C4-2B (cell line): ENCODE measurements around the gene COPG2.
"Not testable (repeated sequence)": the region's sequence is repeated elsewhere in the genome, so short reads cannot be mapped to it uniquely, and the experiment has no call there.

Source experiments
- ZFX ChIP-seq: fragments of 450-650 bp; IDR thresholded peaks from 2 replicates; pipeline ENCODE4 v1.6.1; 2017
- TF ChIP-seq, protein P1 (sequence below): fragments of 450-650 bp; conservative IDR thresholded peaks from 2 replicates; pipeline ENCODE4 v1.5.1; 2017; ENCODE audit warnings: mild to moderate bottlenecking

DNA sequence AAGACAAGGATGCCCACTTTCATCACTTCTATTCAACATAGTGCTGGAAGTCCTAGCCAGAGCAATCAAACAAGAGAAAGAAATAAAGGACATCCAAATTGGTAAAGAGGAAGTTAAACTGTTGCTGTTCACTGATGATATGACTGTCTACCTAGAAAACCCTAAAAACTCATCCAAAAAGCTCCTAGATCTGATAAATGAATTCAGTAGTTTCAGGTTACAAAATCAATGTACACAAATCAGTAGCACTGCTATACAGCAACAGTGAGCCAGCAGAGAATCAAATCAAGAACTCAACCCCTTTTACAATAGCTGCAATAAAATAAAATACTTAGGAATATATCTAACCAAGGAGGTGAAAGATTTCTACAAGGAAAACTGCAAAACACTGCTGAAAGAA lies 98.4 kb downstream of the COPG2 start:
- TF ChIP-seq, protein P1, sequence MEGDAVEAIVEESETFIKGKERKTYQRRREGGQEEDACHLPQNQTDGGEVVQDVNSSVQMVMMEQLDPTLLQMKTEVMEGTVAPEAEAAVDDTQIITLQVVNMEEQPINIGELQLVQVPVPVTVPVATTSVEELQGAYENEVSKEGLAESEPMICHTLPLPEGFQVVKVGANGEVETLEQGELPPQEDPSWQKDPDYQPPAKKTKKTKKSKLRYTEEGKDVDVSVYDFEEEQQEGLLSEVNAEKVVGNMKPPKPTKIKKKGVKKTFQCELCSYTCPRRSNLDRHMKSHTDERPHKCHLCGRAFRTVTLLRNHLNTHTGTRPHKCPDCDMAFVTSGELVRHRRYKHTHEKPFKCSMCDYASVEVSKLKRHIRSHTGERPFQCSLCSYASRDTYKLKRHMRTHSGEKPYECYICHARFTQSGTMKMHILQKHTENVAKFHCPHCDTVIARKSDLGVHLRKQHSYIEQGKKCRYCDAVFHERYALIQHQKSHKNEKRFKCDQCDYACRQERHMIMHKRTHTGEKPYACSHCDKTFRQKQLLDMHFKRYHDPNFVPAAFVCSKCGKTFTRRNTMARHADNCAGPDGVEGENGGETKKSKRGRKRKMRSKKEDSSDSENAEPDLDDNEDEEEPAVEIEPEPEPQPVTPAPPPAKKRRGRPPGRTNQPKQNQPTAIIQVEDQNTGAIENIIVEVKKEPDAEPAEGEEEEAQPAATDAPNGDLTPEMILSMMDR = not testable (repeated sequence)
- TF ChIP-seq ZFX = not testable (repeated sequence)
